Measurements from ENCODE around the gene DGKH.

Gene DGKH

GRCh38 chr13:42260903-42261654 is 212.6 kb downstream of the DGKH start:
- Mint-ChIP-seq H3K4me1 (ENCODE audit: low read depth) (peaks cover 7% of the 10 kb centered on the region), H3K36me3 (ENCODE audit: low read depth) (no peaks in the 10 kb centered on the region), H3K4me3 (no peak overlapping the region), H3K27me3 (ENCODE audit: low read depth) (peaks cover 9% of the 10 kb centered on the region), H3K9me3 (peaks cover 14% of the 10 kb centered on the region), H3K27ac (no peak overlapping the region)

- peaks cover 13% of the 10 kb centered on the region for H3K4me1 Mint-ChIP-seq (ENCODE audit: low read depth)
- peaks cover under 1% of the 10 kb centered on the region for H3K9me3 Mint-ChIP-seq
- H3K36me3 Mint-ChIP-seq (ENCODE audit: low read depth), result peaks cover 8% of the 10 kb centered on the region
- no peak overlapping the region for H3K4me3 Mint-ChIP-seq
- peaks cover 14% of the 10 kb centered on the region for H3K27me3 Mint-ChIP-seq (ENCODE audit: low read depth)
- no peak overlapping the region for H3K27ac Mint-ChIP-seq
These were observed 218.0 kb downstream of the DGKH start for GRCh38 chr13:42266473-42266872.

- peaks cover 15% of the 10 kb centered on the region for H3K36me3 Mint-ChIP-seq (ENCODE audit: low read depth)
- H3K27ac Mint-ChIP-seq, result peak overlapping the region; percentile 54
- H3K9me3 Mint-ChIP-seq, result no peaks in the 10 kb centered on the region
- H3K4me3 Mint-ChIP-seq, result peak overlapping the region; percentile 36
- H3K27me3 Mint-ChIP-seq (ENCODE audit: low read depth), result peaks cover 5% of the 10 kb centered on the region
- peaks cover 33% of the 10 kb centered on the region for H3K4me1 Mint-ChIP-seq (ENCODE audit: low read depth)
These were observed 221.9 kb downstream of the DGKH start for GRCh38 chr13:42270160-42270856.

GRCh38 chr13:42270857-42271215 is 222.4 kb downstream of the DGKH start:
- Mint-ChIP-seq H3K4me3 (peak overlapping the region; percentile 93), H3K4me1 (ENCODE audit: low read depth) (peaks cover 37% of the 10 kb centered on the region), H3K9me3 (no peaks in the 10 kb centered on the region), H3K36me3 (ENCODE audit: low read depth) (peaks cover 15% of the 10 kb centered on the region), H3K27ac (peak overlapping the region; percentile 90), H3K27me3 (ENCODE audit: low read depth) (peaks cover 5% of the 10 kb centered on the region)

GRCh38 chr13:42271337-42272114 is 223.1 kb downstream of the DGKH start:
- Mint-ChIP-seq H3K9me3 (no peaks in the 10 kb centered on the region), H3K27ac (peak overlapping the region; percentile 90), H3K36me3 (ENCODE audit: low read depth) (peaks cover 15% of the 10 kb centered on the region), H3K4me1 (ENCODE audit: low read depth) (peaks cover 39% of the 10 kb centered on the region), H3K27me3 (ENCODE audit: low read depth) (peaks cover 5% of the 10 kb centered on the region), H3K4me3 (peak overlapping the region; percentile 93)

- H3K36me3 Mint-ChIP-seq (ENCODE audit: low read depth), result peaks cover 15% of the 10 kb centered on the region
- peaks cover 43% of the 10 kb centered on the region for H3K4me1 Mint-ChIP-seq (ENCODE audit: low read depth)
- H3K4me3 Mint-ChIP-seq, result peak within 1 kb of the TSS; percentile 93
- H3K27ac Mint-ChIP-seq, result peak within 1 kb of the TSS; percentile 90
- peaks cover 5% of the 10 kb centered on the region for H3K27me3 Mint-ChIP-seq (ENCODE audit: low read depth)
- no peaks in the 10 kb centered on the region for H3K9me3 Mint-ChIP-seq
These were observed 223.8 kb downstream of the DGKH start, which contains the start of gene AKAP11 for GRCh38 chr13:42272115-42272803. Gene AKAP11, plus strand, starts transcription at chr13:42272152. Its CDS starts 14,197 bp downstream, at chr13:42286349.

GRCh38 chr13:42272804-42273175 is 224.3 kb downstream of the DGKH start:
- H3K9me3 Mint-ChIP-seq, result no peaks in the 10 kb centered on the region
- peaks cover 47% of the 10 kb centered on the region for H3K4me1 Mint-ChIP-seq (ENCODE audit: low read depth)
- no peaks in the 10 kb centered on the region for H3K27me3 Mint-ChIP-seq (ENCODE audit: low read depth)
- peak overlapping the region; percentile 93 for H3K4me3 Mint-ChIP-seq
- H3K27ac Mint-ChIP-seq, result peak overlapping the region; percentile 80
- H3K36me3 Mint-ChIP-seq (ENCODE audit: low read depth), result peaks cover 15% of the 10 kb centered on the region

GRCh38 chr13:42274386-42275097 is 226.1 kb downstream of the DGKH start:
- Mint-ChIP-seq H3K27ac (peak overlapping the region; percentile 47), H3K4me1 (ENCODE audit: low read depth) (peaks cover 51% of the 10 kb centered on the region), H3K36me3 (ENCODE audit: low read depth) (peaks cover 15% of the 10 kb centered on the region), H3K9me3 (no peaks in the 10 kb centered on the region), H3K4me3 (peak overlapping the region; percentile 14), H3K27me3 (ENCODE audit: low read depth) (no peaks in the 10 kb centered on the region)

- peaks cover 15% of the 10 kb centered on the region for H3K36me3 Mint-ChIP-seq (ENCODE audit: low read depth)
- no peak overlapping the region for H3K4me3 Mint-ChIP-seq
- no peaks in the 10 kb centered on the region for H3K27me3 Mint-ChIP-seq (ENCODE audit: low read depth)
- peaks cover 51% of the 10 kb centered on the region for H3K4me1 Mint-ChIP-seq (ENCODE audit: low read depth)
- H3K27ac Mint-ChIP-seq, result peak overlapping the region; percentile 23
- no peaks in the 10 kb centered on the region for H3K9me3 Mint-ChIP-seq
These were observed 226.6 kb downstream of the DGKH start for GRCh38 chr13:42275098-42275471.

- Mint-ChIP-seq H3K4me3 (peak overlapping the region; percentile 14), H3K4me1 (ENCODE audit: low read depth) (peaks cover 47% of the 10 kb centered on the region), H3K36me3 (ENCODE audit: low read depth) (peaks cover 11% of the 10 kb centered on the region), H3K9me3 (no peaks in the 10 kb centered on the region), H3K27ac (no peak overlapping the region), H3K27me3 (ENCODE audit: low read depth) (no peaks in the 10 kb centered on the region)
These were observed 227.1 kb downstream of the DGKH start for GRCh38 chr13:42275506-42275905.

GRCh38 chr13:42276683-42277082 is 228.2 kb downstream of the DGKH start:
- Mint-ChIP-seq H3K27me3 (ENCODE audit: low read depth) (no peaks in the 10 kb centered on the region), H3K36me3 (ENCODE audit: low read depth) (peaks cover 6% of the 10 kb centered on the region), H3K4me3 (no peak overlapping the region), H3K4me1 (ENCODE audit: low read depth) (peaks cover 38% of the 10 kb centered on the region), H3K27ac (no peak overlapping the region), H3K9me3 (no peaks in the 10 kb centered on the region)

GRCh38 chr13:42277618-42278276 is 229.3 kb downstream of the DGKH start:
- Mint-ChIP-seq H3K4me3 (no peak overlapping the region), H3K27ac (no peak overlapping the region)

GRCh38 chr13:42279080-42279479 is 230.6 kb downstream of the DGKH start:
- Mint-ChIP-seq H3K27ac (no peak overlapping the region), H3K27me3 (ENCODE audit: low read depth) (no peaks in the 10 kb centered on the region), H3K4me1 (ENCODE audit: low read depth) (peaks cover 40% of the 10 kb centered on the region)

More at GRCh38 chr13:42277618-42278276, 229.3 kb downstream of the DGKH start:
- Mint-ChIP-seq H3K27me3 (ENCODE audit: low read depth) (no peaks in the 10 kb centered on the region), H3K4me1 (ENCODE audit: low read depth) (peaks cover 41% of the 10 kb centered on the region), H3K9me3 (no peaks in the 10 kb centered on the region), H3K36me3 (ENCODE audit: low read depth) (peaks cover 4% of the 10 kb centered on the region)

More at GRCh38 chr13:42279080-42279479, 230.6 kb downstream of the DGKH start:
- no peak overlapping the region for H3K4me3 Mint-ChIP-seq
- H3K9me3 Mint-ChIP-seq, result no peaks in the 10 kb centered on the region
- peaks cover 2% of the 10 kb centered on the region for H3K36me3 Mint-ChIP-seq (ENCODE audit: low read depth)
